Glutamatergic neuron (in vitro differentiated cells): Measurements from ENCODE around the gene HDAC9. TPM values are rescaled to one million over a fixed set of nuclear protein-coding genes. Genes with fewer than 3 reads are reported as not detected.

Experiments
- DNase-seq: peaks from one replicate; pipeline ENCODE4 v3.0.0; 2022
- H3K27ac Mint-ChIP-seq: one replicate; pipeline ENCODE4 v1.8.0; 2020; ENCODE audit warnings: mild to moderate bottlenecking, mixed read lengths, inconsistent platforms; ENCODE audit not compliant: unreplicated experiment
- H3K27me3 Mint-ChIP-seq: one replicate; pipeline ENCODE4 v1.8.0; 2020; ENCODE audit warnings: mild to moderate bottlenecking, moderate library complexity, mixed read lengths, inconsistent platforms; ENCODE audit not compliant: unreplicated experiment
- H3K36me3 Mint-ChIP-seq: one replicate; pipeline ENCODE4 v1.8.0; 2020; ENCODE audit warnings: mild to moderate bottlenecking, mixed read lengths, inconsistent platforms; ENCODE audit not compliant: unreplicated experiment
- H3K4me1 Mint-ChIP-seq: one replicate; pipeline ENCODE4 v1.8.0; 2020; ENCODE audit warnings: mild to moderate bottlenecking, low read depth, mixed read lengths, inconsistent platforms; ENCODE audit not compliant: unreplicated experiment
- H3K4me3 Mint-ChIP-seq: one replicate; pipeline ENCODE4 v1.8.0; 2020; ENCODE audit warnings: mild to moderate bottlenecking, mixed read lengths, inconsistent platforms; ENCODE audit not compliant: unreplicated experiment
- H3K9me3 Mint-ChIP-seq: one replicate; pipeline ENCODE4 v1.8.0; 2020; ENCODE audit warnings: mild to moderate bottlenecking, moderate library complexity, mixed read lengths, inconsistent platforms; ENCODE audit not compliant: unreplicated experiment
- CTCF ChIP-seq: fragments of 200-600 bp; sonication (generic); IDR thresholded peaks from one replicate; pipeline ENCODE4 v1.5.0; 2021; ENCODE audit not compliant: partially characterized antibody, unreplicated experiment
- total RNA-seq: library from RNA; stranded (reverse); fragmentation: NEBNext Ultra II Directional; extraction: Animal tissue kit (Norgen Biotek cat#: 25700); gene quantifications from one replicate; pipeline ENCODE4 v1.2.1, GENCODE V29; 2021; ENCODE audit not compliant: unreplicated experiment

The HDAC9 gene
- total RNA-seq, 1 donor from 2014 or later = 94.8 TPM

GRCh38 chr7:18497082-18497481 lies 1.5 kb downstream of the HDAC9 start:
- H3K4me1 Mint-ChIP-seq = peaks cover 45% of the 10 kb centered on the region
- H3K36me3 Mint-ChIP-seq = no peaks in the 10 kb centered on the region
- TF ChIP-seq CTCF = no peak
- H3K27ac Mint-ChIP-seq = peak overlapping the region; percentile 99
- H3K4me3 Mint-ChIP-seq = peak overlapping the region; percentile 97
- peaks cover 6% of the 10 kb centered on the region for H3K27me3 Mint-ChIP-seq
- H3K9me3 Mint-ChIP-seq = peaks cover 8% of the 10 kb centered on the region
- no peak for DNase-seq

DNA sequence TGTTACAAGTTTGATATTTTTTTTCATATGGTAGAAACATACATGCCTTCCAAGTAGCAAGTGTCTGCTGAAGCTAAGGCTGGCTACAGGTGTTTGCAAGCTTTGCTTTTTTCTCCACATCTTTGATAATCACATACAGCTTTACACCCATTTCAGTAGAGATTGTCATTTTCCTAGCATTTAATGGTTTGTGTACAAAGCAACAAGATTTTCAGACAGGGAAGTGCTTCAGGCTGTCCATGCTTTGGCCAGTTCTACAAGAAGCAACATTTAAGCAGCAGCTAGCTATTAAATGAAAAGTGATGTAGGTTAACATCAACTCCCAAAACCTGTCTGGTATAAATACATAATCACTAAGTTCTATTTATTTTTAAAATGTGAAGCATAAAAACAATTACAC lies 2.3 kb downstream of the HDAC9 start:
- peak overlapping the region; percentile 31 for H3K27ac Mint-ChIP-seq
- peaks cover 8% of the 10 kb centered on the region for H3K9me3 Mint-ChIP-seq
- no peaks in the 10 kb centered on the region for H3K36me3 Mint-ChIP-seq
- no peak for DNase-seq
- peaks cover 6% of the 10 kb centered on the region for H3K27me3 Mint-ChIP-seq
- TF ChIP-seq CTCF = no peak
- H3K4me3 Mint-ChIP-seq = peak overlapping the region; percentile 97
- H3K4me1 Mint-ChIP-seq = peaks cover 45% of the 10 kb centered on the region

- H3K9me3 Mint-ChIP-seq = peaks cover 8% of the 10 kb centered on the region
- no peak for TF ChIP-seq CTCF
- no peak for DNase-seq
- peaks cover 6% of the 10 kb centered on the region for H3K27me3 Mint-ChIP-seq
- peaks cover 48% of the 10 kb centered on the region for H3K4me1 Mint-ChIP-seq
- peak overlapping the region; percentile 97 for H3K4me3 Mint-ChIP-seq
- no peaks in the 10 kb centered on the region for H3K36me3 Mint-ChIP-seq
- peak overlapping the region; percentile 92 for H3K27ac Mint-ChIP-seq
Observed at GRCh38 chr7:18498341-18498740, 2.8 kb downstream of the HDAC9 start.

DNA sequence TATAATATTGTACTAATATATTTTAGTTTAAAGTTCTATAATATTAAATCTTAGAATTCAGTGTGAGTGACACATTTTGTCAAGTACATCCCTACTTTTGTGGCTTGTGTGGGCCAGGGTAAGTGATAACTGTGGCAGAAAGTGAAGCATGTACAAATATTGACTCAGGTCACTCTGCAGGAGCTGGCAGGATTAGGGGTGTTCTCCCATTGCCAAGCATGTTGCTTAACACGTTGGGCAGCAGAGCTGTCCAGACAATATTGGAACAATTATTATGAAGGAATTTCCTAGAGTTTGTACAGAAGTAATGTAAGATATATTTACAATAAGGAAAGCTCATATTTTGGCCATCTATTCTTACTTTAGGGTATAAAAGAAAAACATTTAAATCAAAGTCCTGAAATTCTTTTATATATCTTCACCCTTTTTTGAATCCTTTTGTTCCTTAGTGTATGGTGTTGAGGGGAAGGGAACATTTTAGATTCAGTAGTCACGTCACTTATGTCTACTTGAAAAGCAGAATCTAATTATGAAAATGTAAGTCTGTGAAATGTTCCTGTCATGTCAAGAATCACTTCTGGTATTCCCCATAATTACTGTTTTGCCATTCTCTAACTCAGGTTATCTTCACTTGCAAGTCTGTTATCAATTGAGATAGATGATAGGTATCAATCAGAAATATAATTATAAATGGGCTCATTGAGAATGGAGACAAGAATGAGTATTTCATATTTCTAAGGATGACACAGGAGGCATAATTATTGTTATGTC lies 4.0 kb downstream of the HDAC9 start:
- peaks cover 6% of the 10 kb centered on the region for H3K27me3 Mint-ChIP-seq
- H3K36me3 Mint-ChIP-seq = no peaks in the 10 kb centered on the region
- peak overlapping the region; percentile 6 for H3K27ac Mint-ChIP-seq
- DNase-seq = no peak
- no peak for TF ChIP-seq CTCF
- H3K4me1 Mint-ChIP-seq = peaks cover 45% of the 10 kb centered on the region
- peaks cover 8% of the 10 kb centered on the region for H3K9me3 Mint-ChIP-seq
- peak overlapping the region; percentile 97 for H3K4me3 Mint-ChIP-seq

DNA sequence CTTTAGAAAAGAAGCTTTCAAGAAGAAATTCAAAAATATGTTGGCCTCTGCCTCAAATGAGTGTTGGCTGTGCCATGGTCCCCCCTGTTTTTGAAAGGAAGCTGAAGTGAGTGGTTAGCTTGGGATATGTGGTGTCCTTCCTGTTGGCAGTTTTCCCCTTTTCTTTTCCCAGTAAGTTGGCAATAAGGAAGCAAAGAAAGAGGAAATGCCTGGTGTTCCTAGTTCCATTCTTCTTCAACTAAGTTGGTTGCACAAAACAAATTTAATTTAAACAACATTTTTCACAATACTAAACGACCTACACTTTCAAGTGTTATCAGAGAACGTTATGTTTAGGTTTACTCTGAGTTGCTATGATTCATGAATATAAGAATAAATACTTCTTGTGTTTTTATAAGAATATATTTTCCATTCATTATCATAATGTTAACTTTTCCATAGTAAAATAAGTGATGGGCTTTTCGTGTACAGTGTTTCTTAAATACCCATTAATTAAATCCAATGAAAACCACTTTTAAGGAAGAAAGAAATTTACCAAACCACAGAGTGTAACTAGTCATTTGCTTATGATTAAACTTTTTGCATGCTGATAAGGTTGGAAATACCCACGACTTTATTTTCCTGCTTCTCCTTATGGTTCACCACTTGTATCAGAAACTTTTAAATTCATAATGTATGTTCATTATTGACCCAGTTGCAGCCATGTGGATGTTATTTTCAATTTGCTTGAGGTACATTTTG lies 7.7 kb downstream of the HDAC9 start:
- Mint-ChIP-seq H3K9me3 (peaks cover 2% of the 10 kb centered on the region), H3K27me3 (no peaks in the 10 kb centered on the region), H3K4me3 (no peak overlapping the region), H3K4me1 (peaks cover 55% of the 10 kb centered on the region), H3K27ac (no peak overlapping the region), H3K36me3 (no peaks in the 10 kb centered on the region)
- no peak for DNase-seq
- no peak for TF ChIP-seq CTCF
